ENCODE measurements around the gene DUSP14.

DUSP14 gene

DNA sequence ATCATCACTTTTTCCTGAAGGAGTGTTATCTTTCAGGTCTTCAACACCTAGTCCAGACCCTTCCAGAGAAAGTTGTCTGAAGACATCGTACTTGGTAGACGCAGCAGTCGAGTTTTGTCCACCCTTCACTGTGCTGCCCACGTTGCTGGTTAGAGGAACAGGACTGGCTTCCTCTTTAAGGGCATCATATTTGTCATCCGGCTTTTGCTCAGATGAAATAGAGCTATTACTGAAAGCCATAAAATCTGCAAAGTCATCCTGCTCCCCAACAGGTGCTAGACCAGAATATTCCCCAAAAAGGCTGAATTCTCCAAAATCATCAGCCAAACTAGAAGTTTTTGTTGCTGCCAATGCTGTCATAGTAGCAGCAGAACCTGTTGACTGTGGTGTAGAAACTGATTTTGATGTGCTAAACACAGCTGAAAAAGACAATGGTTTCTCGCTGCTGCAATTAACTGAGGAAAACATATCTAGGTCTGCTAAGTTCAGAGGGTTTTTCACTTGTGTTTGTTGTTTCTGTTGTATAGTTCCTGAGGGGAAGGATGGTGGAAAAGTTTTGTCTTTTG, 63.8 kb downstream of the DUSP14 start:
- Mint-ChIP-seq H3K27me3 (no peaks in the 10 kb centered on the region), H3K36me3 (peaks cover 12% of the 10 kb centered on the region), H3K27ac (peak overlapping the region; percentile 86), H3K9me3 (no peaks in the 10 kb centered on the region), H3K4me1 (peaks cover 52% of the 10 kb centered on the region), H3K4me3 (no peak overlapping the region)

DNA sequence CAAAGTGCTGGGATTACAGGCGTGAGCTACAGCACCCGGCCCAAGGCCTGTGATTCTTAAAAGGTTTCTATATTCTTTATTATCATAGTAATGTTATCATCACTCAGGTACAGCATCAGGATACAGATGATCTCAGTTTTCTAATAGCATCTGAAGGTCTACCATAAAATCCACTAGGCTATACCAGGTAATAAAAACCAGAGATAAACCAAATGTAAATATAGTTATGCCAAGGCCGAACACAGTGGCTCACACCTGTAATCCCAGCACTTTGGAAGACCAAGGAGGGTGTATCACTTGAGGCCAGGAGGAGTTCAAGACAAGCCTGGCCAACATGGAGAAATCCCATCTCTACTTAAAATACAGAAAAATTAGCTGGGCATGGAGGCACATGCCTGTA, 65.7 kb downstream of the DUSP14 start:
- Mint-ChIP-seq H3K27ac (no peak overlapping the region), H3K4me1 (peaks cover 39% of the 10 kb centered on the region), H3K36me3 (peaks cover 10% of the 10 kb centered on the region), H3K27me3 (no peaks in the 10 kb centered on the region), H3K9me3 (no peaks in the 10 kb centered on the region), H3K4me3 (no peak overlapping the region)

DNA sequence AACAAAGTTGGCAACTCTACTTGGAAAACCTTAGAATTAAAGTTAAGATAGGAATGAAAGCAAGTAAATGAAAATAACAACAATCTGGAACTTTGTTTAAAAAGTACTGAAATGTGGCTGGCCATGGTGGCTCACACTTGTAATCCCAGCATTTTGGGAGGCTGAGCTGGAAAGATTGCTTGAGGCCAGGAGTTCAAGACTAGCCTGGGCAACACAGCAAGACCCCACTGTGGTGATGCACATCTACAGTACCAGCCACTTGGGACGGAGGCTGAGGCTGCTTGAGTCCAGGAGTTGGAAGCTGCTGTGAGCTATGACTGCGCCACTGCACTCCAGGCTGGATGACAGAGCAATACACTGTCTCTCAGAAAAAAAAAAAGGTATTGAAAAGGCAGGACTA, 67.8 kb downstream of the DUSP14 start:
- H3K36me3 Mint-ChIP-seq, result peaks cover 7% of the 10 kb centered on the region

DNA sequence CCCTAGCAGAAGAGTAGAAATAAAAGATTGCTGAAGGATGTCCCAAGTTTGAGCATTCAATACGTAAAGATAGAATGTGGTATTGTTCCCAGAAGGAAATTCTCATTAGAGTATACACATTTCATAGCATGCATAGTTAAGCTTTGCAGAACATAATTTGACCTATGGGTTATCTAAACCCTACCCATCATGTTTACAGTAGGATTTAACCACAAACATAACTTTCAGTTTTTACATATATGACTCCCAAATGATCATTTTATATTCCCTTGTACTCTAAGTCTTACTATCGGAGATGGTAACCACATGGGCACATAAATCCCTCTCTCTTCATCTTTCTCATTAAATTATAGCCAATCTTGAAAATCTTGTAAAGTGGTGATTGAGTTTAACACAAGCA, 68.6 kb downstream of the DUSP14 start:
- Mint-ChIP-seq H3K27ac (peak overlapping the region; percentile 79), H3K27me3 (no peaks in the 10 kb centered on the region), H3K9me3 (no peaks in the 10 kb centered on the region), H3K36me3 (peaks cover 7% of the 10 kb centered on the region), H3K4me3 (no peak overlapping the region), H3K4me1 (peaks cover 15% of the 10 kb centered on the region)

More for the DNA sequence above, 67.8 kb downstream of the DUSP14 start:
- H3K4me3 Mint-ChIP-seq, result no peak overlapping the region
- H3K27me3 Mint-ChIP-seq, result no peaks in the 10 kb centered on the region
- peaks cover 23% of the 10 kb centered on the region for H3K4me1 Mint-ChIP-seq
- H3K9me3 Mint-ChIP-seq, result no peaks in the 10 kb centered on the region
- H3K27ac Mint-ChIP-seq, result no peak overlapping the region

DNA sequence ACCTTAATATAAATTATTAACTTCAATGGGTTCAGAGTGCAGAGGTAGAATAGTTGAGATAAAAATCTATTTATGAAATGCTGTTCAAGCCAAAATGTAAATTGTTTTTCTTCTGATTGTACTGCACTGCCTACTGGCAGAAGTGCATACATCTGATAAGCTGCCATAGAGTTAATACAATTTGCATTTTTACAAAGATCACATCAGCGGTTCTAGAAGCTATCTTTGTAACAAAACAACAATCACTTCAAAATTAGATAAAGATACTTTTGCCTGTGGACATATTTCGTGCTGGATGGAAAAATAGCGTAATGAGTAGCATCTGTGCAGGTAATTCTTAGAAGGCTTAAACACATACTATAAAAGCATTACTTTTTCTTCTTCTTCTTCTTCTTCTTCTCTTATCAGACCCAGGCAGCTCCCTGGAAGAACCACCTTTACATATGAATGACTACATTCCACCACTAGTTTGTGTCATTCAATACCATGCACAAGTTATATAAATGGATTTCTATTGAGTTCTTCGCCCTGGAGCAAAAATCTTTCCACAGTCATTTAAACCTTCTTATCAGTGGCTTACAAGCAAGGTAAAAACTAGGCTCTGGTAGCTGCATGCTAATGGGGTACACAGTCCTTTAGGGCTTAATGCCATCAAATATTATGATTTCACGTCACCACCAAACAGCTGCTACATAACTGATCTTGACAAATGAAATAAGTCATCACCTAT, 72.5 kb downstream of the DUSP14 start:
- Mint-ChIP-seq H3K4me1 (peaks cover 19% of the 10 kb centered on the region), H3K36me3 (peaks cover 20% of the 10 kb centered on the region), H3K27me3 (no peaks in the 10 kb centered on the region), H3K27ac (peak overlapping the region; percentile 81), H3K4me3 (no peak overlapping the region), H3K9me3 (no peaks in the 10 kb centered on the region)
